ENCODE measurements around the gene LAMC1.

LAMC1 gene

DNA sequence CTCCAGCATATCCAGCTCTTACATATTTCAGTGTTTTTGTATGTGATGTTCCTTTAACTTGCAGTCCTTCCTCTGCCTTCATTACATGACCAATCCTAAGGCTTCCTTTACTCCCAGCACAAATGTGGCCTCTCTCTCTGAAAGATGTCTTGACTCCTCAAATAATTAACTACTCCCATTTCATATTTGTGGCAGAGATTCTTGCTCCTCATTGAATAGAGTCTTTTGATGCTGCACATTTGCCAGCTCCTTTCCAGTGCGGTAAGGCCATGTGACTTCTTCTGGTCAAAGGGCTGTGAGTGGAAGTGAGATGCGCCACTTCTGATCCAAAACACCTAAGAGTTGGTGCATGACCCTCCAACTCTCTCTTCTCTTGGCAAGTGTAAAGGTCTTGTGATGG is 19.1 kb upstream of the LAMC1 start:
- H2AFZ ChIP-seq (ENCODE audit: low read depth), result no peak overlapping the region

DNA sequence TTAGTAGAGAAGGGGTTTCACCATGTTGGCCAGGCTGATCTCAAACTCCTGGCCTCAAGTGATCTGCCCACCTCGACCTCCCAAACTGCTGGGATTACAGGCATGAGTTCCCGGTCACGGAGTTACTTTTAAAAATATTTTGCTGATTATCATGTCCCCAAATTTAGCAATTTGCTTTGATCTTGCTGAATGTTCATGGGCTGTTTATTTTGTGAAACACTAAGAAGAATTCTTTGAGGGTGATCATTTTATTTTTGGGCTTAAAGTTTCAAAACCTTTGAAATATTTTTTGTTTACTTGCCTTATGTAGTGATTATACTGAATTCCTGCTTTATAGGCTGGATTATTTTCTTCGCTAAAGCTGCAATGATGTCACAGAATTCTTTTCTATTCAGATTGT is 11.4 kb upstream of the LAMC1 start:
- Histone ChIP-seq H3K4me3 (IDR thresholded peaks at IDR 0.05; ENCODE audit: insufficient read depth, low read depth, low read length) (no peak overlapping the region), H3K36me3 (ENCODE audit: insufficient read depth) (no peaks in the 10 kb centered on the region), H3K27me3 (ENCODE audit: insufficient read depth, low read depth) (no peaks in the 10 kb centered on the region), H3K9ac (no peak overlapping the region), H3K4me2 (no peak overlapping the region), H4K20me1 (ENCODE audit: insufficient read depth) (no peaks in the 10 kb centered on the region), H3K27ac (no peak overlapping the region), H3K4me1 (ENCODE audit: low read depth, poor library complexity, severe bottlenecking) (no peaks in the 10 kb centered on the region), H3K79me2 (ENCODE audit: insufficient read depth, low read depth) (no peaks in the 10 kb centered on the region), H2AFZ (ENCODE audit: low read depth) (no peak overlapping the region)
- TF ChIP-seq, protein P1, sequence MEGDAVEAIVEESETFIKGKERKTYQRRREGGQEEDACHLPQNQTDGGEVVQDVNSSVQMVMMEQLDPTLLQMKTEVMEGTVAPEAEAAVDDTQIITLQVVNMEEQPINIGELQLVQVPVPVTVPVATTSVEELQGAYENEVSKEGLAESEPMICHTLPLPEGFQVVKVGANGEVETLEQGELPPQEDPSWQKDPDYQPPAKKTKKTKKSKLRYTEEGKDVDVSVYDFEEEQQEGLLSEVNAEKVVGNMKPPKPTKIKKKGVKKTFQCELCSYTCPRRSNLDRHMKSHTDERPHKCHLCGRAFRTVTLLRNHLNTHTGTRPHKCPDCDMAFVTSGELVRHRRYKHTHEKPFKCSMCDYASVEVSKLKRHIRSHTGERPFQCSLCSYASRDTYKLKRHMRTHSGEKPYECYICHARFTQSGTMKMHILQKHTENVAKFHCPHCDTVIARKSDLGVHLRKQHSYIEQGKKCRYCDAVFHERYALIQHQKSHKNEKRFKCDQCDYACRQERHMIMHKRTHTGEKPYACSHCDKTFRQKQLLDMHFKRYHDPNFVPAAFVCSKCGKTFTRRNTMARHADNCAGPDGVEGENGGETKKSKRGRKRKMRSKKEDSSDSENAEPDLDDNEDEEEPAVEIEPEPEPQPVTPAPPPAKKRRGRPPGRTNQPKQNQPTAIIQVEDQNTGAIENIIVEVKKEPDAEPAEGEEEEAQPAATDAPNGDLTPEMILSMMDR (conservative IDR thresholded peaks at IDR 0.05; ENCODE audit: low read depth, low read length), result no peak

More for the DNA sequence above, 19.1 kb upstream of the LAMC1 start:
- Histone ChIP-seq H3K4me1 (ENCODE audit: low read depth, poor library complexity, severe bottlenecking) (no peaks in the 10 kb centered on the region), H4K20me1 (ENCODE audit: insufficient read depth) (no peaks in the 10 kb centered on the region), H3K4me2 (no peak overlapping the region), H3K79me2 (ENCODE audit: insufficient read depth, low read depth) (no peaks in the 10 kb centered on the region), H3K9ac (no peak overlapping the region), H3K36me3 (ENCODE audit: insufficient read depth) (no peaks in the 10 kb centered on the region), H3K27ac (no peak overlapping the region), H3K27me3 (ENCODE audit: insufficient read depth, low read depth) (no peaks in the 10 kb centered on the region), H3K4me3 (IDR thresholded peaks at IDR 0.05; ENCODE audit: insufficient read depth, low read depth, low read length) (no peak overlapping the region)
- TF ChIP-seq, protein P1 (conservative IDR thresholded peaks at IDR 0.05; ENCODE audit: low read depth, low read length), result no peak

DNA sequence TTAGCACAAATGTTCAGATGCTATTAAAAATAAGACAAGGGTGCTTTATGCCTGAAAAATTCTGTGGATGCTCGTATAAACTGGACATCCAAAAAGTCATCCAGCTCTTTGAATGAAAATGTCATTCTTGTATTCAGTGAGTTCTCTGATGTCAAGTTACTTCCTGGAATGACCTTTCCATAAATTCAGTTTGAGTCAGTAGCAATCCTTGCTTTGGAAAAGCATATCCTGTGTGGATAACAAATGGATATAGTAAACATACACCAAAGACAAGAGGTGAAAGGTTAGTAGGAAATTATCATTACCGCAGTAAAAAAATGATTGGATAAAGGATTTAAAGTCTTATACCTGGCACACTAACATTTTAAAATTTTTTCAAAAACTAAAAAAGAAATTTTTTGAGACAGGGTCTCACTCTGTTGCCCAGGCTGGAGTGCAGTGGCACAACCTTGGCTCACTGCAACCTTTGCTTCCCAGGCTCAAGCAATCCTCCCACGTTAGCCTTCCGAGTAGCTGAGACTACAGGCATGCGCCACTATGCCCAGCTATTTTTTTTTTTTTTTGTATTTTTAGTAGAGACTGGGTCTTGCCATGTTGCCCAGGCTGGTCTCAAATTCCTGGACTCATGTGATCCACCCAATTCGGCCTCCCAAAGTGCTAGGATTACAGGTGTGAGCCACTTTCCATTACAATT is 10.8 kb upstream of the LAMC1 start:
- H3K4me3 ChIP-seq (IDR thresholded peaks at IDR 0.05; ENCODE audit: insufficient read depth, low read depth, low read length), result no peak overlapping the region
- H3K27ac ChIP-seq, result no peak overlapping the region
- H3K27me3 ChIP-seq (ENCODE audit: insufficient read depth, low read depth), result no peaks in the 10 kb centered on the region
- no peaks in the 10 kb centered on the region for H4K20me1 ChIP-seq (ENCODE audit: insufficient read depth)
- TF ChIP-seq, protein P1 (conservative IDR thresholded peaks at IDR 0.05; ENCODE audit: low read depth, low read length), result no peak
- no peaks in the 10 kb centered on the region for H3K36me3 ChIP-seq (ENCODE audit: insufficient read depth)
- H2AFZ ChIP-seq (ENCODE audit: low read depth), result no peak overlapping the region
- no peaks in the 10 kb centered on the region for H3K79me2 ChIP-seq (ENCODE audit: insufficient read depth, low read depth)
- H3K9ac ChIP-seq, result no peak overlapping the region
- H3K4me2 ChIP-seq, result no peak overlapping the region
- no peaks in the 10 kb centered on the region for H3K4me1 ChIP-seq (ENCODE audit: low read depth, poor library complexity, severe bottlenecking)

DNA sequence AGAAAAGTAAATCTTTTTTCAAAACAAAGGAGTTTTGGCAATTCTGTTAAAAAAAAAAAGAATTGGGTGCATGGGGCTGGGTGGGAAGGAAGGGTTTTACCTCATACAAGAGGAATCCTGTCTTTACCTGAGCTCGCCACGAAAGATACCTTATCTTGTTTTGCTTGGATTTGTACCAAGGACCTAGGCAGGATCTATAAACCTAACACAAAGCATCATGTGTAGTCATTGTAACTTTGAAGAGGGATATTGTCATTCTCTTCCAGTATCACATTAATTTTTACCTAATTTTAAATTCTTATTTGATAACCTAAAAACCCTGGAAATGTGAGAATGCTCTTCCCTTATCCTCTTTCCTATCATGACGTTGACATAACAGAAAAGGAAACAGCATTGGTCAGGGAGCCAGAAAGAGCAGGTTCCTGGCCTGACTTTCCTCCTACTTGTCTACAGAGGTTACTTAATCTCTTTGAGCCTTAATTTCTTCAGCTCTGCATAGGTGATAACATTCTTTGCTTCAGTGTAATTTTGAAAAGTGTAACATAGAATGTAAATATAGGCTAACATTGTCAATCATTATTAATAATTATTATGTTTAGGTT is 4.0 kb upstream of the LAMC1 start:
- H3K27ac ChIP-seq, result no peak overlapping the region

More for the DNA sequence above, 4.0 kb upstream of the LAMC1 start:
- Histone ChIP-seq H3K4me3 (IDR thresholded peaks at IDR 0.05; ENCODE audit: insufficient read depth, low read depth, low read length) (no peak overlapping the region), H3K4me1 (ENCODE audit: low read depth, poor library complexity, severe bottlenecking) (peaks cover 12% of the 10 kb centered on the region), H4K20me1 (ENCODE audit: insufficient read depth) (no peaks in the 10 kb centered on the region), H3K36me3 (ENCODE audit: insufficient read depth) (no peaks in the 10 kb centered on the region), H3K4me2 (no peak overlapping the region), H3K9ac (no peak overlapping the region), H3K27me3 (ENCODE audit: insufficient read depth, low read depth) (no peaks in the 10 kb centered on the region), H3K79me2 (ENCODE audit: insufficient read depth, low read depth) (no peaks in the 10 kb centered on the region), H2AFZ (ENCODE audit: low read depth) (no peak overlapping the region)
- TF ChIP-seq, protein P1 (conservative IDR thresholded peaks at IDR 0.05; ENCODE audit: low read depth, low read length), result no peak
